Measurements from ENCODE around the gene NHSL2.

DNA sequence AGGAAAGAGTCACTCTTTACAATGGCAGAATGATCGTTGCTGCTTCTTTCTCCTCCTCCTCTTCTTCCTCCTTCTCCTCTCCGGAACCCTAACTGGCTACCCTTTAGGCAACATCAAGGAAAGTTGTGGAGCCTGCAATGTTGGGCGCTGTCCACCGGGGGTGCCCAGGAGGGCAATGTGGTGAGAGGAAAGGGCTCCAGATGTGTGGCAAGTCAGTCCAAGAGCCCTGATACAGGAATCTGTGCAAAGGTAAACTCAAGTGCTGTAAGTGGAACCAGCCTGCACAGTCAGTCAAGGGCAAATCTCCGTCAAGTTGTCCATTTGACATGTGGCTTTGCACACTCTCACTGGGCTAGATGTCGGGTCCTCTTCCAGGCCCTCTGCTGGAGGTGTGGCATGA is 218.2 kb downstream of the NHSL2 start:
- TF ChIP-seq, protein P1, sequence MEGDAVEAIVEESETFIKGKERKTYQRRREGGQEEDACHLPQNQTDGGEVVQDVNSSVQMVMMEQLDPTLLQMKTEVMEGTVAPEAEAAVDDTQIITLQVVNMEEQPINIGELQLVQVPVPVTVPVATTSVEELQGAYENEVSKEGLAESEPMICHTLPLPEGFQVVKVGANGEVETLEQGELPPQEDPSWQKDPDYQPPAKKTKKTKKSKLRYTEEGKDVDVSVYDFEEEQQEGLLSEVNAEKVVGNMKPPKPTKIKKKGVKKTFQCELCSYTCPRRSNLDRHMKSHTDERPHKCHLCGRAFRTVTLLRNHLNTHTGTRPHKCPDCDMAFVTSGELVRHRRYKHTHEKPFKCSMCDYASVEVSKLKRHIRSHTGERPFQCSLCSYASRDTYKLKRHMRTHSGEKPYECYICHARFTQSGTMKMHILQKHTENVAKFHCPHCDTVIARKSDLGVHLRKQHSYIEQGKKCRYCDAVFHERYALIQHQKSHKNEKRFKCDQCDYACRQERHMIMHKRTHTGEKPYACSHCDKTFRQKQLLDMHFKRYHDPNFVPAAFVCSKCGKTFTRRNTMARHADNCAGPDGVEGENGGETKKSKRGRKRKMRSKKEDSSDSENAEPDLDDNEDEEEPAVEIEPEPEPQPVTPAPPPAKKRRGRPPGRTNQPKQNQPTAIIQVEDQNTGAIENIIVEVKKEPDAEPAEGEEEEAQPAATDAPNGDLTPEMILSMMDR (IDR thresholded peaks at IDR 0.05), result 0 out of 2 replicates have a peak, but pooled peaks have one; percentile 8
- TF ChIP-seq ZFX (IDR thresholded peaks at IDR 0.05; ENCODE audit: borderline replicate concordance), result no peak

Measured in 22Rv1 (cell line).